Keratinocyte (primary cell): ENCODE measurements around the gene BCAP31. TPM values are rescaled to one million over a fixed set of nuclear protein-coding genes. Genes with fewer than 3 reads are reported as not detected.

Experiments
- DNase-seq: peaks from one replicate; pipeline ENCODE4 v3.0.0-alpha.2; 2011; ENCODE audit warnings: low read depth, missing footprints, low spot score
- FAIRE-seq: peaks from 2 replicates; lab custom pipeline; 2011; peaks lifted over from hg19 to GRCh38; lab: Jason Lieb, UNC
- H2AFZ ChIP-seq: 2 replicates; pipeline ENCODE4 v1.6.0; 2012; ENCODE audit warnings: low read length, control low read depth, inconsistent platforms; ENCODE audit not compliant: control insufficient read depth
- H3K27ac ChIP-seq: 2 replicates; pipeline ENCODE4 v1.5.1; 2011; ENCODE audit warnings: low read length; ENCODE audit not compliant: control insufficient read depth, insufficient read depth
- H3K27me3 ChIP-seq: 3 replicates; pipeline ENCODE4 v1.6.0; 2011; ENCODE audit warnings: low read length; ENCODE audit not compliant: control insufficient read depth, insufficient read depth; ENCODE audit errors: extremely low read depth
- H3K36me3 ChIP-seq, 2 experiments: 2 replicates in 1 of 2; 3 replicates in 1 of 2; pipeline ENCODE4 v1.5.1; 2011; ENCODE audit warnings: low read length in 2 of 2, mild to moderate bottlenecking in 1 of 2; ENCODE audit not compliant: control insufficient read depth in 2 of 2, insufficient read depth in 2 of 2; ENCODE audit errors: extremely low read depth in 1 of 2
- H3K4me1 ChIP-seq: 3 replicates; pipeline ENCODE4 v1.5.1; 2011; ENCODE audit warnings: low read length; ENCODE audit not compliant: control insufficient read depth, insufficient read depth; ENCODE audit errors: extremely low read depth
- H3K4me2 ChIP-seq: 3 replicates; pipeline ENCODE4 v1.6.0; 2011; ENCODE audit warnings: low read depth, low read length; ENCODE audit not compliant: control insufficient read depth, insufficient read depth; ENCODE audit errors: extremely low read depth
- H3K4me3 ChIP-seq, 3 experiments: fragments of 200-600 bp in 1 of 3; sonication (generic) in 1 of 3; 2 replicates in 2 of 3; 3 replicates in 1 of 3; pipeline ENCODE4 v1.5.1; 2011 to 2016; ENCODE audit warnings: low read length in 3 of 3, mild to moderate bottlenecking in 3 of 3, control low read depth in 2 of 3, inconsistent platforms in 1 of 3, low read depth in 1 of 3, mixed read lengths in 1 of 3, mixed run types in 1 of 3, moderate library complexity in 1 of 3; ENCODE audit not compliant: control insufficient read depth in 2 of 3, insufficient read depth in 2 of 3; ENCODE audit errors: extremely low read depth in 1 of 3
- H3K79me2 ChIP-seq: 2 replicates; pipeline ENCODE4 v1.6.0; 2012; ENCODE audit warnings: low read length; ENCODE audit not compliant: control insufficient read depth, insufficient read depth
- H3K9ac ChIP-seq: 3 replicates; pipeline ENCODE4 v1.6.0; 2011; ENCODE audit warnings: low read length; ENCODE audit not compliant: control insufficient read depth, insufficient read depth; ENCODE audit errors: extremely low read depth
- H3K9me1 ChIP-seq: 3 replicates; pipeline ENCODE4 v1.6.0; 2011; ENCODE audit warnings: low read length; ENCODE audit not compliant: control insufficient read depth, insufficient read depth; ENCODE audit errors: extremely low read depth
- H3K9me3 ChIP-seq: 2 replicates; pipeline ENCODE4 v1.5.1; 2012; ENCODE audit warnings: low read depth, low read length; ENCODE audit not compliant: control insufficient read depth
- H4K20me1 ChIP-seq: 3 replicates; pipeline ENCODE4 v1.6.0; 2011; ENCODE audit warnings: low read length; ENCODE audit not compliant: control insufficient read depth, insufficient read depth; ENCODE audit errors: extremely low read depth
- EZH2 ChIP-seq: IDR thresholded peaks from one replicate; pipeline ENCODE4 v1.6.1; 2012; ENCODE audit warnings: inconsistent platforms, mild to moderate bottlenecking, low read length, moderate library complexity
- dilution Hi-C: fragments of 300-500 bp; cut with MboI; formaldehyde crosslinking; loops from one replicate; pipeline ENCODE4 v1.7.0; 2020; ENCODE audit warnings: low sequenced_read_pairs; ENCODE audit not compliant: extremely low pct_ligation_motif_present
- polyA plus RNA-seq, 5 experiments: library from polyadenylated mRNA; depleted of rRNA in 3 of 5; stranded (reverse) in 3 of 5; stranded (forward) in 1 of 5; unstranded in 1 of 5; fragments of >200 nt; gene quantifications; 1 replicate in 1 of 5; 2 replicates in 3 of 5; 3 replicates in 1 of 5; pipeline versions ENCODE4 v1.2.1 to v1.2.3, GENCODE V29; 2011 to 2012; ENCODE audit warnings: missing spikeins in 2 of 5, low read depth in 1 of 5, low replicate concordance in 1 of 5
- TF ChIP-seq, protein P1 (sequence below), 3 experiments: IDR thresholded peaks in 1 of 3; conservative IDR thresholded peaks in 1 of 3; optimal IDR thresholded peaks in 1 of 3; 2 replicates in 2 of 3; 3 replicates in 1 of 3; pipeline versions ENCODE3 to v1.5.1; 2011; ENCODE audit warnings: low read length in 3 of 3, mild to moderate bottlenecking in 3 of 3, moderate library complexity in 2 of 3, control low read depth in 1 of 3, inconsistent platforms in 1 of 3; ENCODE audit not compliant: insufficient read depth in 2 of 3; ENCODE audit errors: extremely low read depth in 1 of 3

Gene BCAP31
- polyA plus RNA-seq, 1 donor (not counting 4 experiments of a cell fraction or from before 2014, with no cell fraction given) = 262 TPM

DNA sequence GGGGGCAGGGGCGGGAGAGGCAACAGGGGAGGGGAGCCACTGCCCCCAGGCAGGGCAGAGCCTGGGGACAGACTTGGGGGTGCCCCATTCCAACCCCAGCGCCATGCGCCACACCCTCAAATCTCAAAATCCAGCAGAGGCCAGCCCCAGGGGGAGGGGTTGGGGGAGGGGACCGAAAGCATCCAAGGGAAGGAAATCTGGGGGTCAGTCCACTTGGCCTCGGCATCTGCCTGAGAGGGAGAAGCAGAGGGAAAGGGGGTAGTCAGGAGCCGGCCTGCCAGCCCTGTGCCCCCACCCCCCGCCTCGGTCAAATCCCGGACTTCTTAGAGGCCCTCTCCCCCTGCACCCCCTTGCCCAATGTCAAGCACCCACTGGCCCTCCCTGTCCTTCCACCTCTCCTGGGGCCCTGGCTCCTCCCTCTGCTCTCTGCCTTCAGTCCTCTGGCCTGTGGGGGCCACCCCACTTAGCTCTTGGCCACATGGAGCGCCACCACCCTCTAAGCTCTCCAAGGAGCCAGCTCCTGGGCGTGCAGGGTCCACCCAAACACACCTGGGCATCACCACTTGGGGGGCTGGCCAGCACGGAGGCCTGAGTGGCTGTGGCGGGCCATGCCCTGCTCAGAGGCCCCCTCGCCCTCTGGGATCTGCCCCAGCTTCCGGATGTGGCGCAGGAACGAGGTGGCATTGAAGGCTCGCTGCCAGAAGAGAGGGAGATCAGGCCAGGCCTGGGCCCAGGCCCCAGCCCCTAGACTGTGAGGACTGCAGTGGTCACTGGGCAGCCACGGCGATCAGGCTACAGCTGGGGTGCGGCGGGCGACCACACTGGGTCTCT is 54.1 kb downstream of the BCAP31 start:
- no peak for DNase-seq
- Histone ChIP-seq H3K27me3 (no peaks in the 10 kb centered on the region), H3K9ac (no peak overlapping the region), H3K9me1 (no peaks in the 10 kb centered on the region), H3K4me2 (no peak overlapping the region), H3K4me1 (no peaks in the 10 kb centered on the region), H4K20me1 (no peaks in the 10 kb centered on the region), H3K27ac (no peak overlapping the region), H3K36me3 (no peaks in the 10 kb centered on the region), H3K79me2 (no peaks in the 10 kb centered on the region), H3K9me3 (no peaks in the 10 kb centered on the region), H2AFZ (no peak overlapping the region), H3K4me3 (no peak overlapping the region)
- dilution Hi-C loops = no loop called here
- no peak for FAIRE-seq
- TF ChIP-seq EZH2 = no peak
- TF ChIP-seq, protein P1, sequence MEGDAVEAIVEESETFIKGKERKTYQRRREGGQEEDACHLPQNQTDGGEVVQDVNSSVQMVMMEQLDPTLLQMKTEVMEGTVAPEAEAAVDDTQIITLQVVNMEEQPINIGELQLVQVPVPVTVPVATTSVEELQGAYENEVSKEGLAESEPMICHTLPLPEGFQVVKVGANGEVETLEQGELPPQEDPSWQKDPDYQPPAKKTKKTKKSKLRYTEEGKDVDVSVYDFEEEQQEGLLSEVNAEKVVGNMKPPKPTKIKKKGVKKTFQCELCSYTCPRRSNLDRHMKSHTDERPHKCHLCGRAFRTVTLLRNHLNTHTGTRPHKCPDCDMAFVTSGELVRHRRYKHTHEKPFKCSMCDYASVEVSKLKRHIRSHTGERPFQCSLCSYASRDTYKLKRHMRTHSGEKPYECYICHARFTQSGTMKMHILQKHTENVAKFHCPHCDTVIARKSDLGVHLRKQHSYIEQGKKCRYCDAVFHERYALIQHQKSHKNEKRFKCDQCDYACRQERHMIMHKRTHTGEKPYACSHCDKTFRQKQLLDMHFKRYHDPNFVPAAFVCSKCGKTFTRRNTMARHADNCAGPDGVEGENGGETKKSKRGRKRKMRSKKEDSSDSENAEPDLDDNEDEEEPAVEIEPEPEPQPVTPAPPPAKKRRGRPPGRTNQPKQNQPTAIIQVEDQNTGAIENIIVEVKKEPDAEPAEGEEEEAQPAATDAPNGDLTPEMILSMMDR (optimal IDR thresholded peaks at IDR 0.05 in 1 of 3, IDR thresholded peaks at IDR 0.05 in 1 of 3, conservative IDR thresholded peaks at IDR 0.05 in 1 of 3; ENCODE audit: extremely low read depth in 1 of 3, insufficient read depth in 2 of 3, low read length in 3 of 3) = no peak

DNA sequence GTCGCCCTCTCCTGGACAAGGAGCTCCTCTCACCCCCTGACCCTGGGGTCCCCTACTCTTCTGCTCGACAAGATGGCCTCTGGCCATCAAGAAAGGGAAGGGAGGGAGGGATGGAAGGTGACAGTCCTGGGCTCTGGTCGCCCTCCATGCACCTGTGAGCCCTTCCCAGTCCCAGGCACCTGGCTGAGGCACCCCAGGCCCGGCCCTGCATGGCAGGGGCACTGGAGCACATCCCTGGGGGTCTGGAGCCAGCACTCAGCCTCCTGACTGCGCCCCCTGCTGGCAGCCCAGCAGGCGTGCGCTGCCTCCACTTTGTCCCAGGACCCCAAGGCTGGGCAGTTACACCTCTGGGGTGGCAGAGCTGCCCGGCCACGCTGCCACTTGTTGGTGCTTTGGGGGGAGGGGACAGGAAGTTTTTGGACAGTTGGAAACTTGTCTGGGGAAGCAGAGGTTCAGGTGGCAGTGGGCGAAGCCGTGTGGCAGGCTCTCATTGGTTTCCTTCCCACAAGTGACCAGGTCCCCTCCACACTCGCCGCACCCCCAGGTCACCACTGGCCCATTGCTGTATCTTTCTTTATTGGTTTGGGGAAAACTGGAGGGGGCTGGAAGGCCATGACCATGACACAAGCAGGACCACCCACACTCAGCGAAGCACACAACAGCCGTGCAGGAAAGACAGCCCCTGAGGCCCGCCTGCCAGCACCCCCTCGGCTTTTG is 54.9 kb downstream of the BCAP31 start:
- TF ChIP-seq, protein P1 (optimal IDR thresholded peaks at IDR 0.05 in 1 of 3, IDR thresholded peaks at IDR 0.05 in 1 of 3, conservative IDR thresholded peaks at IDR 0.05 in 1 of 3; ENCODE audit: extremely low read depth in 1 of 3, insufficient read depth in 2 of 3, low read length in 3 of 3) = peak in 2 of 3 experiments; percentile 53 to 84
- no peak for TF ChIP-seq EZH2
- H3K27ac ChIP-seq = no peak overlapping the region
- no peaks in the 10 kb centered on the region for H3K79me2 ChIP-seq
- DNase-seq = no peak
- H3K4me3 ChIP-seq = no peak overlapping the region
- dilution Hi-C loops = no loop called here
- no peaks in the 10 kb centered on the region for H3K9me3 ChIP-seq
- no peak for FAIRE-seq
- H2AFZ ChIP-seq = no peak overlapping the region
- H3K9ac ChIP-seq = no peak overlapping the region
- H4K20me1 ChIP-seq = no peaks in the 10 kb centered on the region
- no peaks in the 10 kb centered on the region for H3K27me3 ChIP-seq
- H3K36me3 ChIP-seq = no peaks in the 10 kb centered on the region
- no peaks in the 10 kb centered on the region for H3K4me1 ChIP-seq
- H3K4me2 ChIP-seq = no peak overlapping the region
- H3K9me1 ChIP-seq = no peaks in the 10 kb centered on the region
